Neural cell (in vitro differentiated cells): ENCODE measurements around the gene OR10G2. TPM values are rescaled to one million over a fixed set of nuclear protein-coding genes. Genes with fewer than 3 reads are reported as not detected.

ENCODE experiments used
- H2AFZ ChIP-seq: fragments of 200-600, 300-800 bp; sonication (generic), shearing (Covaris generic); 2 replicates; pipeline ENCODE4 v1.6.0; 2014; ENCODE audit warnings: low read depth, mild to moderate bottlenecking, antibody characterized with exemption, low read length, moderate library complexity
- H3F3A ChIP-seq: fragments of 200-600 bp; shearing (Covaris generic); 2 replicates; pipeline ENCODE4 v1.6.1; 2016; ENCODE audit warnings: mild to moderate bottlenecking, moderate library complexity, mixed read lengths, antibody characterized with exemption, low read length; ENCODE audit not compliant: insufficient read depth, poor library complexity, severe bottlenecking
- H3K27ac ChIP-seq: fragments of 200-600, 300-800 bp; sonication (generic), shearing (Covaris generic); 2 replicates; pipeline ENCODE4 v1.5.1; 2014; ENCODE audit warnings: mild to moderate bottlenecking, low read length, moderate library complexity
- H3K27me3 ChIP-seq: fragments of 300-800, 200-600 bp; sonication (generic), shearing (Covaris generic); 2 replicates; pipeline ENCODE4 v1.6.0; 2014; ENCODE audit warnings: mild to moderate bottlenecking, low read depth, low read length, moderate library complexity; ENCODE audit not compliant: insufficient read depth
- H3K36me3 ChIP-seq: fragments of 300-800, 200-600 bp; sonication (generic), shearing (Covaris generic); 2 replicates; pipeline ENCODE4 v1.5.1; 2014; ENCODE audit warnings: mild to moderate bottlenecking, antibody characterized with exemption, low read length, moderate library complexity; ENCODE audit not compliant: insufficient read depth
- H3K4me2 ChIP-seq: fragments of 300-800, 200-600 bp; sonication (generic), shearing (Covaris generic); 2 replicates; pipeline ENCODE4 v1.6.0; 2014; ENCODE audit warnings: mild to moderate bottlenecking, low read length
- H3K4me3 ChIP-seq: fragments of 300-800, 200-600 bp; sonication (generic), shearing (Covaris generic); 2 replicates; pipeline ENCODE4 v1.5.1; 2014; ENCODE audit warnings: mild to moderate bottlenecking, low read length, moderate library complexity
- H3K79me2 ChIP-seq: fragments of 200-600 bp; shearing (Covaris generic); replicated peaks from 2 replicates; pipeline ENCODE4 v1.6.0; 2014; ENCODE audit warnings: mild to moderate bottlenecking, low read length, moderate library complexity; ENCODE audit not compliant: insufficient read depth
- H3K9ac ChIP-seq: fragments of 300-800, 200-600 bp; sonication (generic), shearing (Covaris generic); 2 replicates; pipeline ENCODE4 v1.6.1; 2016; ENCODE audit warnings: mild to moderate bottlenecking, low read length, mixed read lengths
- H3K9me2 ChIP-seq: fragments of 200-600 bp; shearing (Covaris generic); 2 replicates; pipeline ENCODE4 v1.6.1; 2016; ENCODE audit warnings: mild to moderate bottlenecking, low read length, mixed read lengths; ENCODE audit not compliant: insufficient read depth
- H3K9me3 ChIP-seq: fragments of 200-600, 300-800 bp; sonication (generic), shearing (Covaris generic); 2 replicates; pipeline ENCODE4 v1.6.1; 2016; ENCODE audit warnings: mild to moderate bottlenecking, mixed run types, low read length, moderate library complexity, mixed read lengths
- H4K20me1 ChIP-seq: fragments of 200-600 bp; shearing (Covaris generic); 2 replicates; pipeline ENCODE4 v1.6.1; 2016; ENCODE audit warnings: mild to moderate bottlenecking, mixed run types; ENCODE audit not compliant: insufficient read depth
- CTCF ChIP-seq: fragments of 450-650 bp; IDR thresholded peaks from 2 replicates; pipeline ENCODE4 v1.5.1; 2014; ENCODE audit warnings: antibody characterized with exemption, mild to moderate bottlenecking, moderate library complexity; ENCODE audit not compliant: poor library complexity, severe bottlenecking
- EP300 ChIP-seq: fragments of 450-650 bp; conservative IDR thresholded peaks from 2 replicates; pipeline ENCODE4 v1.6.1; 2014; ENCODE audit warnings: antibody characterized with exemption, mild to moderate bottlenecking, moderate library complexity; ENCODE audit not compliant: poor library complexity, severe bottlenecking
- EZH2 ChIP-seq: fragments of 200-600, 300-800 bp; shearing (Covaris generic), sonication (generic); IDR thresholded peaks from 2 replicates; pipeline ENCODE4 v1.6.1; 2014; ENCODE audit warnings: antibody characterized with exemption, low read length, borderline replicate concordance, mild to moderate bottlenecking; ENCODE audit not compliant: insufficient read depth, poor library complexity, severe bottlenecking
- MXI1 ChIP-seq: fragments of 450-650 bp; conservative IDR thresholded peaks from 2 replicates; pipeline ENCODE4 v1.6.1; 2014; ENCODE audit warnings: antibody characterized with exemption, mild to moderate bottlenecking; ENCODE audit not compliant: poor library complexity, severe bottlenecking
- POLR2AphosphoS5 ChIP-seq: IDR thresholded peaks from 2 replicates; pipeline ENCODE4 v1.6.1; 2012
- RAD21 ChIP-seq: fragments of 450-650 bp; conservative IDR thresholded peaks from 2 replicates; pipeline ENCODE4 v1.6.1; 2014; ENCODE audit warnings: antibody characterized with exemption, mild to moderate bottlenecking, moderate library complexity
- REST ChIP-seq: IDR thresholded peaks from 2 replicates; pipeline ENCODE4 v1.6.1; 2012; ENCODE audit warnings: borderline replicate concordance
- SMC3 ChIP-seq: fragments of 450-650 bp; conservative IDR thresholded peaks from 2 replicates; pipeline ENCODE4 v1.6.1; 2014; ENCODE audit warnings: antibody characterized with exemption, mild to moderate bottlenecking, moderate library complexity; ENCODE audit not compliant: poor library complexity
- TAF1 ChIP-seq: IDR thresholded peaks from 2 replicates; pipeline ENCODE4 v1.6.1; 2012; ENCODE audit warnings: low read depth
- polyA plus RNA-seq: library from polyadenylated mRNA; depleted of rRNA; stranded (reverse); fragments of >200 nt; gene quantifications from 2 replicates; pipeline ENCODE4 v1.2.3, GENCODE V29; 2014

Gene OR10G2
- polyA plus RNA-seq, 1 donor from 2014 or later, result not detected

- H3K27me3 ChIP-seq, result no peaks in the 10 kb centered on the region
- no peak overlapping the region for H3K9ac ChIP-seq
- no peak overlapping the region for H3K4me3 ChIP-seq
- no peak overlapping the region for H3K4me2 ChIP-seq
- TF ChIP-seq EP300 (no peak), TAF1 (no peak), CTCF (no peak), RAD21 (no peak), MXI1 (no peak), POLR2AphosphoS5 (no peak), REST (no peak), EZH2 (no peak), SMC3 (no peak)
- H3K79me2 ChIP-seq, result no peaks in the 10 kb centered on the region
- no peaks in the 10 kb centered on the region for H3K9me3 ChIP-seq
- H3K27ac ChIP-seq, result no peak overlapping the region
- no peaks in the 10 kb centered on the region for H3K9me2 ChIP-seq
- H3F3A ChIP-seq, result no peaks in the 10 kb centered on the region
- H4K20me1 ChIP-seq, result no peaks in the 10 kb centered on the region
- H3K36me3 ChIP-seq, result no peaks in the 10 kb centered on the region
- no peak overlapping the region for H2AFZ ChIP-seq
Observed at GRCh38 chr14:21617614-21618013, 17.1 kb downstream of the OR10G2 start.

GRCh38 chr14:21614240-21614639 is 20.5 kb downstream of the OR10G2 start:
- H3K27ac ChIP-seq, result no peak overlapping the region
- H3K4me2 ChIP-seq, result no peak overlapping the region
- H3K9me2 ChIP-seq, result no peaks in the 10 kb centered on the region
- no peaks in the 10 kb centered on the region for H3K27me3 ChIP-seq
- H3K4me3 ChIP-seq, result no peak overlapping the region
- no peak overlapping the region for H2AFZ ChIP-seq
- TF ChIP-seq SMC3, result no peak
- TF ChIP-seq EP300, result no peak
- no peak for TF ChIP-seq POLR2AphosphoS5
- no peak for TF ChIP-seq RAD21
- TF ChIP-seq REST, result no peak
- no peak for TF ChIP-seq EZH2
- no peak for TF ChIP-seq MXI1
- TF ChIP-seq TAF1, result no peak
- no peak for TF ChIP-seq CTCF
- no peaks in the 10 kb centered on the region for H3K9me3 ChIP-seq
- H4K20me1 ChIP-seq, result no peaks in the 10 kb centered on the region
- no peaks in the 10 kb centered on the region for H3F3A ChIP-seq
- H3K36me3 ChIP-seq, result no peaks in the 10 kb centered on the region
- H3K9ac ChIP-seq, result no peak overlapping the region
- no peaks in the 10 kb centered on the region for H3K79me2 ChIP-seq
